K562 (cell line): ENCODE results near the gene CRYZL1. TPM values are rescaled to one million over a fixed set of nuclear protein-coding genes. Genes with fewer than 3 reads are reported as not detected.

Experiments
- ADNP ChIP-seq: fragments of 200-800 bp; sonication (Bioruptor generic); IDR thresholded peaks from 2 replicates; pipeline ENCODE4 v1.6.1; 2016; ENCODE audit warnings: missing genetic modification characterization, missing compliant biosample characterization
- ARID4B ChIP-seq: sonication (generic); formaldehyde crosslinking; IDR thresholded peaks from 2 replicates; pipeline ENCODE4 v1.8.0; 2022; ENCODE audit warnings: mild to moderate bottlenecking, missing genetic modification reagents
- BRF2 ChIP-seq: IDR thresholded peaks from 3 replicates; pipeline ENCODE4 v1.6.1; 2011; ENCODE audit warnings: borderline replicate concordance, mild to moderate bottlenecking; ENCODE audit not compliant: insufficient read length, insufficient read depth
- CBX2 ChIP-seq: fragments of 200-600 bp; sonication (generic); IDR thresholded peaks from one replicate; pipeline ENCODE4 v1.6.1; 2012; ENCODE audit warnings: mild to moderate bottlenecking, low read length, inconsistent platforms; ENCODE audit not compliant: insufficient read depth, poor library complexity, severe bottlenecking
- E2F6 ChIP-seq, 2 experiments: IDR thresholded peaks; 2 replicates each; pipeline ENCODE4 v1.6.1; 2011; ENCODE audit warnings: borderline replicate concordance in 1 of 2, control low read depth in 1 of 2, low read depth in 1 of 2, low read length in 1 of 2, mild to moderate bottlenecking in 1 of 2, mixed read lengths in 1 of 2, moderate library complexity in 1 of 2; ENCODE audit not compliant: insufficient read depth in 1 of 2, insufficient read length in 1 of 2, poor library complexity in 1 of 2, severe bottlenecking in 1 of 2; ENCODE audit errors: extremely low read depth in 1 of 2
- GATAD2B ChIP-seq: fragments of 450-650 bp; IDR thresholded peaks from 2 replicates; pipeline ENCODE4 v1.6.1; 2017; ENCODE audit warnings: mild to moderate bottlenecking, borderline replicate concordance
- MLX ChIP-seq, 2 experiments: fragments of 450-650 bp in 1 of 2; sonication (generic) in 1 of 2; formaldehyde crosslinking; conservative IDR thresholded peaks; 2 replicates each; pipeline versions ENCODE4 v1.4.0 to v1.8.1; 2020 to 2022; ENCODE audit warnings: mild to moderate bottlenecking in 1 of 2, missing genetic modification reagents in 1 of 2
- PBX2 ChIP-seq, 2 experiments: IDR thresholded peaks in 1 of 2; conservative IDR thresholded peaks in 1 of 2; 2 replicates each; pipeline ENCODE4 v1.6.1; 2016; ENCODE audit warnings: low read depth in 2 of 2, mild to moderate bottlenecking in 1 of 2, missing compliant biosample characterization in 1 of 2, missing genetic modification characterization in 1 of 2, moderate library complexity in 1 of 2
- RB1 ChIP-seq: fragments of 450-650 bp; IDR thresholded peaks from 2 replicates; pipeline ENCODE4 v1.6.1; 2017; ENCODE audit warnings: low read depth, mild to moderate bottlenecking
- RFX5 ChIP-seq: IDR thresholded peaks from 2 replicates; pipeline ENCODE4 v1.6.1; 2011; ENCODE audit warnings: low read depth, mild to moderate bottlenecking, improper control_type of control experiment, low read length
- SAFB ChIP-seq: fragments of 200-400 bp; formaldehyde crosslinking; IDR thresholded peaks from 2 replicates; pipeline ENCODE4 v1.6.1; 2017; ENCODE audit warnings: low read depth, low read length, borderline replicate concordance
- SNRNP70 ChIP-seq: fragments of 200-400 bp; formaldehyde crosslinking; optimal IDR thresholded peaks from 2 replicates; pipeline ENCODE3; 2017; ENCODE audit warnings: low read depth, low read length
- TCF3 ChIP-seq: sonication (generic); formaldehyde crosslinking; IDR thresholded peaks from 2 replicates; pipeline ENCODE4 v1.4.0; 2020; ENCODE audit warnings: mild to moderate bottlenecking, missing genetic modification reagents
- ZNF282 ChIP-seq: sonication (generic); formaldehyde crosslinking; IDR thresholded peaks from 2 replicates; pipeline ENCODE4 v1.8.1; 2023; ENCODE audit warnings: missing genetic modification reagents
- ZNF561 ChIP-seq: fragments of 450-650 bp; formaldehyde crosslinking; conservative IDR thresholded peaks from 2 replicates; pipeline ENCODE4 v1.4.0; 2020; ENCODE audit warnings: mild to moderate bottlenecking, moderate library complexity
- polyA plus RNA-seq, 8 experiments: library from polyadenylated mRNA; depleted of rRNA in 4 of 8; stranded (reverse) in 5 of 8; unstranded in 3 of 8; fragments of >200 nt; fragmentation: Nextera tagmentation in 2 of 8; fragmentation: Illumina TruSeq in 1 of 8; extraction: Ambion mirVana in 2 of 8; extraction: Trizol in 1 of 8; gene quantifications; 2 replicates each; pipeline versions ENCODE4 v1.2.1 to v1.2.3, GENCODE V29; 2011 to 2014; ENCODE audit warnings: inconsistent platforms in 1 of 8, missing spikeins in 1 of 8
- total RNA-seq, 7 experiments: library from RNA; depleted of rRNA in 6 of 7; stranded (reverse); fragments of >200 nt in 6 of 7; fragmentation: Illumina TruSeq in 2 of 7; extraction: Trizol in 2 of 7; gene quantifications; 2 replicates each; pipeline versions ENCODE4 v1.2.1 to v1.2.3, GENCODE V29; 2011 to 2021; ENCODE audit warnings: low replicate concordance in 1 of 7

The CRYZL1 gene
- total and polyA plus RNA-seq, 9 of the 15 experiments (the other 6 are each of a cell fraction or from before 2014, with no cell fraction given), result 19.9 to 98.2 (median 39.2) TPM

GRCh38 chr21:33642896-33643657, 1.5 kb upstream of the CRYZL1 start (continued):
- peak; percentile 40; the same call in 1 of the 2 replicates for TF ChIP-seq ARID4B (CRISPR knock-in tag)
- TF ChIP-seq SAFB, result no peak
- no peak for TF ChIP-seq SNRNP70
- TF ChIP-seq MLX (CRISPR knock-in tag; conservative IDR thresholded peaks at IDR 0.05), result no peak
- TF ChIP-seq GATAD2B, result 0 out of 2 replicates have a peak, but pooled peaks have one; percentile 76
- no peak for TF ChIP-seq PBX2 (CRISPR knock-in tag; IDR thresholded peaks at IDR 0.05; ENCODE audit: low read depth)
- no peak for TF ChIP-seq PBX2 (tag; conservative IDR thresholded peaks at IDR 0.05; ENCODE audit: low read depth)
- TF ChIP-seq CBX2, result no peak
- TF ChIP-seq RB1, result peak; percentile 69; the same call in 1 of the 2 replicates
- TF ChIP-seq TCF3 (CRISPR knock-in tag), result no peak
- no peak for TF ChIP-seq RFX5
- TF ChIP-seq ADNP (tag), result no peak
- no peak for TF ChIP-seq ZNF561 (CRISPR knock-in tag)
- TF ChIP-seq ZNF282 (CRISPR knock-in tag), result no peak
- no peak for TF ChIP-seq BRF2
- TF ChIP-seq E2F6 (IDR thresholded peaks at IDR 0.05; ENCODE audit: borderline replicate concordance in 1 of 2, extremely low read depth in 1 of 2, insufficient read depth in 1 of 2, insufficient read length in 1 of 2, low read depth in 1 of 2, low read length in 1 of 2, poor library complexity in 1 of 2, severe bottlenecking in 1 of 2), result peak in 1 of 2 experiments; percentile 42
